RWPE2 (cell line): Measurements from ENCODE around the gene BSCL2.
"Not testable (repeated sequence)": the region's sequence is repeated elsewhere in the genome, so short reads cannot be mapped to it uniquely, and the experiment has no call there.

ENCODE experiments used
- ATAC-seq: fragments of 200-7000 bp; cut with Tn5 transposase; 3 replicates; pipeline ENCODE4 v1.9.1; 2021; ENCODE audit warnings: low read depth
- DNase-seq: peaks from one replicate; pipeline ENCODE4 v3.0.0-alpha.2; 2020; ENCODE audit warnings: low spot score
- H3K27ac ChIP-seq: fragments of 450-650 bp; 2 replicates; pipeline ENCODE4 v1.5.1; 2017; ENCODE audit warnings: mild to moderate bottlenecking; ENCODE audit not compliant: poor library complexity, severe bottlenecking
- H3K27me3 ChIP-seq: fragments of 250-450 bp; sonication (Bioruptor Pico); 2 replicates; pipeline ENCODE4 v1.5.1; 2021; ENCODE audit warnings: mild to moderate bottlenecking, moderate library complexity; ENCODE audit not compliant: insufficient read depth, poor library complexity, severe bottlenecking
- H3K36me3 ChIP-seq: fragments of 250-450 bp; sonication (Bioruptor Pico); 2 replicates; pipeline ENCODE4 v1.5.1; 2020; ENCODE audit warnings: low read depth, mild to moderate bottlenecking, moderate library complexity
- H3K4me1 ChIP-seq: fragments of 250-450 bp; sonication (Bioruptor Pico); 2 replicates; pipeline ENCODE4 v1.5.1; 2021; ENCODE audit warnings: mild to moderate bottlenecking, moderate library complexity; ENCODE audit not compliant: insufficient read depth, poor library complexity, severe bottlenecking
- H3K4me3 ChIP-seq: fragments of 250-450 bp; sonication (Bioruptor Pico); 2 replicates; pipeline ENCODE4 v1.5.1; 2021; ENCODE audit warnings: mild to moderate bottlenecking, moderate library complexity; ENCODE audit not compliant: severe bottlenecking
- H3K9me3 ChIP-seq: fragments of 250-450 bp; sonication (Bioruptor Pico); 2 replicates; pipeline ENCODE4 v1.5.1; 2021; ENCODE audit warnings: mild to moderate bottlenecking, moderate library complexity; ENCODE audit not compliant: severe bottlenecking
- CTCF ChIP-seq: fragments of 450-650 bp; IDR thresholded peaks from one replicate; pipeline ENCODE4 v1.5.1; 2017; ENCODE audit warnings: mild to moderate bottlenecking, moderate library complexity; ENCODE audit not compliant: poor library complexity, severe bottlenecking

The BSCL2 gene

GRCh38 chr11:62664405-62665074 lies 42.7 kb downstream of the BSCL2 start:
- TF ChIP-seq CTCF, result no peak
- peak overlapping the region; percentile 88 for H3K4me3 ChIP-seq
- no peaks in the 10 kb centered on the region for H3K27me3 ChIP-seq
- H3K9me3 ChIP-seq, result no peaks in the 10 kb centered on the region
- H3K27ac ChIP-seq, result peak overlapping the region; percentile 84
- peak; percentile 51 for ATAC-seq
- H3K36me3 ChIP-seq, result peaks cover 32% of the 10 kb centered on the region
- peak; percentile 72 for DNase-seq
- no peaks in the 10 kb centered on the region for H3K4me1 ChIP-seq

GRCh38 chr11:62656796-62657429 lies 50.3 kb downstream of the BSCL2 start:
- H3K27me3 ChIP-seq, result no peaks in the 10 kb centered on the region
- TF ChIP-seq CTCF, result no peak
- H3K4me1 ChIP-seq, result no peaks in the 10 kb centered on the region
- 0 out of 2 replicates have a peak, but pooled peaks cover 4% of the 10 kb centered on the region for H3K36me3 ChIP-seq
- H3K4me3 ChIP-seq, result no peak overlapping the region
- no peak for DNase-seq
- no peak for ATAC-seq
- H3K9me3 ChIP-seq, result no peaks in the 10 kb centered on the region
- no peak overlapping the region for H3K27ac ChIP-seq

GRCh38 chr11:62654297-62654696 lies 52.9 kb downstream of the BSCL2 start:
- H3K36me3 ChIP-seq, result peaks cover 5% of the 10 kb centered on the region; the same call in 1 of the 2 replicates
- H3K4me1 ChIP-seq, result no peaks in the 10 kb centered on the region
- no peak for TF ChIP-seq CTCF
- no peak for DNase-seq
- no peak overlapping the region for H3K27ac ChIP-seq
- H3K27me3 ChIP-seq, result no peaks in the 10 kb centered on the region
- H3K4me3 ChIP-seq, result no peak overlapping the region
- no peaks in the 10 kb centered on the region for H3K9me3 ChIP-seq
- no peak for ATAC-seq

- H3K4me1 ChIP-seq, result no peaks in the 10 kb centered on the region
- peaks cover 19% of the 10 kb centered on the region for H3K36me3 ChIP-seq
- ATAC-seq, result no peak
- no peaks in the 10 kb centered on the region for H3K27me3 ChIP-seq
- H3K9me3 ChIP-seq, result no peaks in the 10 kb centered on the region
- no peak for TF ChIP-seq CTCF
- DNase-seq, result no peak
- H3K4me3 ChIP-seq, result peak overlapping the region; percentile 93
- peak overlapping the region; percentile 52 for H3K27ac ChIP-seq
Measured at GRCh38 chr11:62652161-62653006, 54.8 kb downstream of the BSCL2 start.

GRCh38 chr11:62650283-62650682 lies 56.9 kb downstream of the BSCL2 start:
- not testable (repeated sequence) for H3K4me3 ChIP-seq, H3K27me3 ChIP-seq, ATAC-seq, H3K27ac ChIP-seq, H3K9me3 ChIP-seq, H3K4me1 ChIP-seq, DNase-seq
- peaks cover 20% of the 10 kb centered on the region for H3K36me3 ChIP-seq
